Urothelium cell line (cell line): ENCODE data around the gene FBLN2.

Experiments used
- DNase-seq: peaks from one replicate; pipeline ENCODE4 v3.0.0; 2011; ENCODE audit warnings: low spot score, mixed read lengths
- FAIRE-seq: peaks from 2 replicates; lab custom pipeline; 2011; peaks lifted over from hg19 to GRCh38; lab: Jason Lieb, UNC

FBLN2 gene

DNA sequence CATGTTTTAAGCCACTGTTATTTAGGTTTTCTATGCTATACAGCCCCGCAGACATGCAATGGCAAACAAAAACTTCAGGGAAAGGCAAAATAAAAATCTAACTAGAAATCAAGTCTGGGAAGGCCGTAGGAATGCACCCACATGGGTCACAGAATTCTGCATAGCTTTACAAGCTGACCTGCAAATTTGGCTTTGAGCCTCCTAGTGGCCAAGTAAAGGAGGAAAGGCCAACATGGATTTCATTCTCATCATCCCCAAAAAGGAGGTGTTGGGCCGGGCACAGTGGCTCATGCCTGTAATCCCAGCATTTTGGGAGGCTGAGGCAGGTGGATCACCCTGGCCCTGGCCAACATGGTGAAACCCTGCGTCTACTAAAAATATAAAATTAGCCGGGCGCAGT lies 124.3 kb downstream of the FBLN2 start:
- DNase-seq (no peak), FAIRE-seq (no peak)

DNA sequence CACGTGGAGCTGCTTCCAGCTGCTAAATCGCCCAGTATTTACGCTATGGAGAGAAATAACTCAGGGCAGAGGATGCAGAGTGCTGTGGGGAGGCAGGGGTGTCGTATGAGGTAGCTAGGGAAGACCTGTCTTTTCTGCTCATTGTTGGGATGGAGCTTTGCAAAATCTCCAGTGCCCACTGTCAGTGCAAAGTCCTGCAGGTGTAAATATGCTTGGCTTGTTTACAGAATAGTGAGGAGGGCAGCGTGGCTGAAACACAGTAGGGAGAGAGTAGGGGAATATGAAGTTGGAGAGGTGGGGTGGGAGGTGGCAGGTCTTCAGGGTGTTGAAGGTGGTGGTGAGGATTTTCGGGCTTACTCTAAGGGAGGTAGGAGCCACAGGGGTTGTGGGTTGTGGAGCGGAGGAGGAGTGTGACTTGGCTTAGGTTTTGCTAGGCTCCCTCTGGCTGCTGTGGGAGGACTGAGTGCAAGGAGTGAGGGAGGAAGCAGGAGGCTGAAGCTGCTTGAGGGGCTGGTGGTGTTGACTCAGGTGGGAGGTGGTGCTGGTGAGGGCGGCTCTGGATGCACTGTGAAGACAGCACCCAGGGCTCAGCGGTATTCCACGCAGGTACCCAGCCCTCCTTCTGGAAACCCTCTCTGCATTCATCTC lies 125.7 kb downstream of the FBLN2 start:
- no peak for DNase-seq
- no peak for FAIRE-seq

DNA sequence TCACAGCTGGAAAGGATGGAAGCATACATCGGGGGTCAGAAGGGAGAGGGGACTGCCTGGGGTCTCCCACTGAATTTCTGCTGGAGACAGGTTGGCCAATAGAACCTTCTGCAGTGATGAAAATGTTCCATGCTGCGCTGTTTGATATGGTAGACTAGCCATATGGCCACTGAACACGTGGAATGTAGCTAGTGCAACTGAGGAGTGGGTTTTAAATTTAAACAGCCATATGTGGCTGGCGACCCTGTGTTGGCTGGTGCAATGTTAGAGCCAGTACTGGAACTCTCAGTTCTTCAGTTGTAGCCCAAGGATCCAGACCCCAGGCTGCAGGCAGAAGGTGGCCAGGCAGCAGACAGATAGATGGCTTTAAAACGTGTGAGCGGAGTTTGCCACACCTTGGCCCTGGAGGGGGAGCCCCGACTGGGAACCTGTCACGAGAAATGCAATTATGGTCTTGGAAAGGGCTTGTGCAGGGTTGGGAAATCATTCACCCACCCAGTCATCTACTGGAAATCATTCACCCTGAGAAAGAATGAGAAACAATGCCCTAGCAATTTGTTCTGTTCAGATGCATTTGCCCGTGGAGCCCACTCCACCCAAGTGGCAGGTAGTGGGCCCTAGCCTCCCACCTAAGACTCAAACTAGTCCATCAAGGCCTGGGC lies 127.6 kb downstream of the FBLN2 start:
- no peak for FAIRE-seq
- no peak for DNase-seq

DNA sequence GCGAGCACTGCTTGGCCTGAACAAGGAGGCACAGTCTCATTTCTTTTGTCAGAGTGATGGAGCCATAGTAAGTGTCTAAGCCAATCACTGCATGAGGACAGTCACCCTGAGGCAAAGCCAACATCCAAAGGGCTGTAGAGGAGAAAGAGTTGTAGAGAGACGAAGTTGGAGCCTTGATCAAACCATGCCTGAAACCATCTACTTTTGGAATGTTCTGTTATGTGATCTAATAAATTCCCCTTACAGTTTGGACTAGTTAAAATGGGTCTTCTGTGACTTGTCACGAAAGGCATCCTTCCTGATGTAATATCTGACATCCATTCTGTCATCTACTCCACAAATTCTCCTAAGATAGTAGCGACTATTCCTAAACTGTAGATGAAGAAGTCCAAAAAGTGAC lies 128.3 kb downstream of the FBLN2 start:
- DNase-seq: no peak
- no peak for FAIRE-seq

DNA sequence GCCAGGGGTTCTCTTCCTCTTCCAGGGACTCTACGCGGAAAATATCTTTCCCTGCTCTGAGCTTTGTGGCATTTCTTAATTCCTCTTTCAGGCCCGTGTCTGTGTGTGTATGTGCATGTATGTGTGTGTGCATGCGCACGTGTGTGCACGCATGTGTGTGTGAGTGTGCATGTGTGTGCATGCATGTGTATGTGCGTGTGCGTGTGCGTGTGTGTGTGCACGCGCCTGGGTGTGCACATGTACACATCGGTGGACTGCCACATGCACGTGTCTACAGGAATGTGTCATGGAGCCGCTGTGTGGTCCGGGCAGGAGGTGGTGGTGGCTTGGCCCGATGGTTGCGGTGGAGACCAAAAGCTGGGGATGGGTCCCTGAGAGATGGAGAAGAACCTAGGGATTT lies 133.0 kb downstream of the FBLN2 start:
- FAIRE-seq: peak; percentile 92
- DNase-seq: no peak

DNA sequence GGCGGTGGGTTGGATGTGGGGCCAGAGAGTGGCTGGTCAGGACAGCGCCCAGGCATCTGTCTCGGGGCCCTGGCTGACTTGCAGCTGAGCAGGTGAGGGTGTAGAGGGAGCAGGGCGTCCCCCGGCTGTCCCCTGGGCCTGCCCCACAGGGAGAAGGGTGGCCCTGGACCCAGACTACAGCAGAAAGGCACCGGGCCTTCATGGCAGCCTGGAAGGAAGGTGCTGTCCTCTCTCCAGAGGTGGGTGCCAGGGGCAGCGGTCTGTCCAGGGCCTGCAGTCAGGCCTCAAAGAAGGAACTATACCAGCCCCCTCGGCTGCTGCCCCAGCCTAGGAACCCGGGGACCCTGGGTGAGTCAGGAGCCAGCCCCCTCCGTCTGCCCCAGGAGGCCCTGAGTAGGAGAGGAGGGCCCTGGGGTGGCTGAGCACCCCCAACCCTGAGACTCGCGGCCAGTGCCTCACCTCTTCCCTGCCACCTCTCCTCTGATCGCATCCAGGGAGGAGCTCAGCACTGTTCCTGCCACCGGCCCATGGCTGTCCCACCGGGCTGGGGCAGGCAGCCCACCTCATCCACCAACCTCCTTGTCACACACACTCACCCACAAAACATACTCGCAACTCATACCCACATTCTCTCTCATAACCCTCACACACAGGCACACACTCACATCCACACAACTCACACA lies 133.5 kb downstream of the FBLN2 start:
- DNase-seq (no peak), FAIRE-seq (no peak)

DNA sequence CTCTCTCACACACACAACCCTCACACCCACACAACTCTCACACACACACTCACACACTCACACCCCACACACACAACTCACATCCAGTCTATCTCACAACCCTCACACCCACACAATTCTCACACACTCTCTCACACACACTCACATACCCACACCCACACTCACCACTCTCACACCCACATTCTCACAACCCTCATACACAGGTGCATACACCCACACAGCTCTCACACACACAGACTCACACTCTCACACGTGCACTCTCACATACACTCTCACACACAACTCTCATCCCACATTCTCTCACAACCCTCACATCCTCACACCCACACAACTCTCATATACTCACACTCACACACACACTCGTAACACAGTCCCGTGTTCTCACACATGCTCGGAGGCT lies 134.4 kb downstream of the FBLN2 start:
- no peak for DNase-seq
- no peak for FAIRE-seq

DNA sequence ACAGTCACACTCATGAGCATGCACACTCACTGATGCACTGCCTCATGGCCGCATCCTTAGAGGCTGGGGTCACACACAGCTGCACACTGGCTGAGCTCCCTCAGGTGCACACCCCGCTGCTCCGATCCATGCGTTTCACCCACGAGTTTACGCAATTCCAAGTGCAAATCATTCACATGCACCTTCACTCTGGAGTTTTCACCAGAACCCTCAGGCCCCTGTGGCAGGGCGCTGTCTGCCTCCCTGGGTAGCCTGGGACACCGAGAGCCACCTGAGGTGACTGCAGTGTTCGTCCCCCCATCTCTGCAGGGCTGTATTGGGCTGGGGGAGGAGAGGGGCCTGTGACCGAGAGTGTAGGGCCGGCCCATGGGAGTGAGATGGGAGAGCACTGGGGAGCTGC lies 134.8 kb downstream of the FBLN2 start:
- FAIRE-seq (no peak), DNase-seq (no peak)

DNA sequence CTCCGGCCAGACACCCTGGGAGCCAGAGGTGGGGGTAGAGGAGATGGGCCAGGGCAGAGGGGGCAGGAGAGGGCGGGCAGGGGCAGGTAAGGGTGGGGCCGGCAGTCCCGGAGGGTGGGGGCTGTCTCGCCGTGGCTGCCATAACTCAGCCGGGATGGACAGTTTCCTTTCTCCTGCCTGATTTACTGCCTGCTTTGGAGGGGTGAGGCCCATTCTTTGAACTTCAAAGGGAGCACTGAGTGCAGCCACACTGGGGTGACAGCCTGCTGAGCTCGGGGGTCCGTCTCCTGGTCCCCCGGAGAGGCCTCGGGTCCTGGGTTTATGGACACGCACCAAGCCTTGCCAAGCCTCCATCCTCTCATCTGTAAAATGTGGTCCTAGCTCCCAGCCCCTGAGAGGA lies 135.4 kb downstream of the FBLN2 start:
- no peak for FAIRE-seq
- no peak for DNase-seq

DNA sequence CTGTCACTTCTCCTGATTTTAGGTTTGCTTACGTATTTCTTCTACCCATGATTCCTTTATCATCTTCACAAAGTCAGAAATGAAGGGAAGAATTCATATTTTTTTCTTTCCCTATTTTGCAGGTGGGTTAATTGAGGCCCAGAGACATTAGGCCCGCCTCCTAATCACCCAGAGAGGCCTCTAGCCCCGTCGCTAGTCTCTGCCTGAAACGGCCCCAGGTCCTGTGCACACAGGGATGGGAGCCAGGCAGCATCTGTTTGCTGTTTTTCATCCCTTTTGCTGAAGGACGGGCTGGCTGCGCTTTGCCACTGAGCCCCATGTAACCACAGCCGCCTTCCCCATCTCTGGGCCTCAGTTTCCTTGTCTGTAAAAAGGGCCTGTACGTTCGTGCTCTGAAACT lies 135.9 kb downstream of the FBLN2 start:
- no peak for FAIRE-seq
- no peak for DNase-seq

DNA sequence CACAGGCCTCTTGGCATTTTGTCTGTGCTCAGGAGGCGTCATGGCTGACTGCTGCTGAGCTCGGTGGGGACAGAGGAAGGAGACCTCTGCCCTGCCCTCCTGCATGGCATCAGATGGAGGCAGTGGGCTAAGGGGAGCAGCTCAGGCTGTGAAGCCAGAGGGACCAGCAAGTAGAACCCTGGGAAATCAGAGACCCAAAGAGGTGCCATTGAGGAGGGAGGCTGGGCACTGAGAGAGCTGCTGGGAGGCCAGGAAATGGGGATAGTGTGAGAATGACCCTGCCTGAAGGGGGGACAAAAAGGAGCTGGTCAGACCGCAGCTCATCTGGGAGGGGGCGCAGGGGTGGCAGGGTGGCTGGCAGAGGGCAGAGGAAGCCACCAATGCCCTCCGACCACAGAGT lies 136.8 kb downstream of the FBLN2 start:
- no peak for DNase-seq
- FAIRE-seq: no peak

DNA sequence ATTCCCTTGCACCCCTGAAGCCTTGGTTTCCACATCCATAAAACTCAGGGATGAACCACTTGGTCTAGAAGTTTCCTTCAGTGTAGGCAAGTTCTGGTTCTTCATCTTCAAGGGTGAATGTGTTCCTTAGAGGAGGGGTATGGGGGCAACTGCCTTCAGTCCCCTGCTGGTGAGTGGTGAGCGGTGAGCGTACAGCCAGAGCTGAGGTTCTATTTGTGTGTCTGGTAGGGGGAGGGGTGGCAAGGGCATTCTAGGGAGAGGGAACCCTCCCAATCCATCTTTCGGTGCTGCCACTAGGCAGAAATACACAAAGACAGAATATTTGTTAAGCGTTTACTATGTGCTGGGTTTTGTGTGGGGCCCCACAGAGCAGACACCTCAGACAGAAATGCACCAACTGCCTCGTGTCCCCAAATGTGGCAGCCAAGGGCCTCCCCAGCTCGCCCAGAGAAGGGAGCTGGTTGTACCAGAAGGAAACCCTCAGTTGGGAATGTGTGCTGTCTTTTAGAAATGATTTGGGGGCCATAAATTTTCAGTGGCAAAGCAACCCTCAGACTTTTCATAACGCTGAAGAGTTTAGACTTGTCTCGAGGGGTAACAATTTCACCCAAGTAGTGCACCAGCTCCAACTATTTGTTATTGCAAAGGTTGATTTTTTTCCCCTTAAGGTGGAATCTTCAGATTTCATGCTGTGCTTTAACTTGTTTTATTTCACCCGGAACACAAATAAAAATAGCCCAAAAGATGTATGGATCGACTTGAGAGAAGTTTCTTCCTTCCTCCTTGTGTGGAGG lies 137.6 kb downstream of the FBLN2 start:
- DNase-seq: no peak
- FAIRE-seq: no peak

DNA sequence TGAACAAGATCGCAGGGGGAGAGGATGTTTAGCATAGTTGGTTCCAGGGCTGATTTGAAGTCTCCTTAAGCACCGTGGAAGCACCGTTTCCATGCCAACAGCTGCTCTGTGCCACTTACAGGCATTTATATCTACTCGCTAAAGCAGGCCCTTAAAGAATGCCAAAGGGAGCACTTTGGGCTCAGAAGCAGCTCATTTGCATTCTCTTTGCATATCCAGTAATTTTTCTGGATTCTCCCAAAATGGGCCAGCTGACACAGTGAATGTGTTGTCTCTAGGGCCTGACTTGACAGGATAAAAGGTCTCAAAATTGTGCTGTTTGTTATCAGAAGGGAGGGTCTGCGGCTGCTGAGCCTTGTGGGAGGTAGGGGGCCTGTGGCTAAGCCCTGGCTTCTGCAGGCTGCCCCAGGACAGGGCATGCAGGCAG lies 138.6 kb downstream of the FBLN2 start:
- FAIRE-seq: no peak
- DNase-seq: no peak
